ENCODE data around the gene LRCH2.

DNA sequence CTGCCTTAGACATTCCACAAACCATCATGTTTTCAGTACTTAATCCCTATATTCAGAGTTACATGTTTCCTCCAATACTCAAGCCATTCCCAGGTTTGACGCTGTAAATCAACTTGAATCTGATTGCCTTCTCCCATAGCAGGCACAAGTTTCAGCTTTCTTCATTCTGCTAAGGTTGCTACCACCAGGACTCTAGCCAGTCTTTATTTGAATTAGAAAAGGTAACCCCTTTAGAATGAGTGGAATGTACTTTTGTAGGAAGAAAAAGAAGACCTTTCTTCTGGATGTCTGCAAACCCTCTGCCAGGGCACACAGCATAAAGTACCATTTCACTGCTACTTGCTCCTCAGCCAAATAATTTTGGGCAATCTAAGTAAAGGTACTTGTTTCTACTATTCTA, 55.4 kb downstream of the LRCH2 start:
- TF ChIP-seq, protein P1, sequence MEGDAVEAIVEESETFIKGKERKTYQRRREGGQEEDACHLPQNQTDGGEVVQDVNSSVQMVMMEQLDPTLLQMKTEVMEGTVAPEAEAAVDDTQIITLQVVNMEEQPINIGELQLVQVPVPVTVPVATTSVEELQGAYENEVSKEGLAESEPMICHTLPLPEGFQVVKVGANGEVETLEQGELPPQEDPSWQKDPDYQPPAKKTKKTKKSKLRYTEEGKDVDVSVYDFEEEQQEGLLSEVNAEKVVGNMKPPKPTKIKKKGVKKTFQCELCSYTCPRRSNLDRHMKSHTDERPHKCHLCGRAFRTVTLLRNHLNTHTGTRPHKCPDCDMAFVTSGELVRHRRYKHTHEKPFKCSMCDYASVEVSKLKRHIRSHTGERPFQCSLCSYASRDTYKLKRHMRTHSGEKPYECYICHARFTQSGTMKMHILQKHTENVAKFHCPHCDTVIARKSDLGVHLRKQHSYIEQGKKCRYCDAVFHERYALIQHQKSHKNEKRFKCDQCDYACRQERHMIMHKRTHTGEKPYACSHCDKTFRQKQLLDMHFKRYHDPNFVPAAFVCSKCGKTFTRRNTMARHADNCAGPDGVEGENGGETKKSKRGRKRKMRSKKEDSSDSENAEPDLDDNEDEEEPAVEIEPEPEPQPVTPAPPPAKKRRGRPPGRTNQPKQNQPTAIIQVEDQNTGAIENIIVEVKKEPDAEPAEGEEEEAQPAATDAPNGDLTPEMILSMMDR (IDR thresholded peaks at IDR 0.05; ENCODE audit: borderline replicate concordance, extremely low read depth, low read length, poor library complexity, severe bottlenecking), result no peak
- TF ChIP-seq EZH2 (IDR thresholded peaks at IDR 0.05; ENCODE audit: borderline replicate concordance, low read depth, low read length, severe bottlenecking), result no peak
